Measurements from ENCODE around the gene ANKRD13B. TPM values are rescaled to one million over a fixed set of nuclear protein-coding genes. Genes with fewer than 3 reads are reported as not detected.

Gene ANKRD13B
- total and polyA plus RNA-seq, 7 donors: 1.6 to 17.2 (median 5.4) TPM

GRCh38 chr17:29571486-29571882, 21.4 kb upstream of the ANKRD13B start:
- peaks cover 16 to 32% (median 24%) of the 10 kb centered on the region in 4 donors for H3K36me3 ChIP-seq
- no peaks in the 10 kb centered on the region for H3K9me3 ChIP-seq
- H3K27ac ChIP-seq: peak overlapping the region in 1 of 4 donors; percentile 40
- H3K4me3 ChIP-seq: no peak overlapping the region
- WGBS, 2 donors: 92 to 93% methylated on average over 6 of the region's 6 CpGs
- peaks cover 0 to 51% (median 31%) of the 10 kb centered on the region in 4 donors for H3K4me1 ChIP-seq
- intact Hi-C loops (cut with DNase I): no loop called here
- peak; percentile 46 for DNase-seq
- TF ChIP-seq POLR2A (IDR thresholded peaks at IDR 0.05) (no peak), POLR2AphosphoS5 (IDR thresholded peaks at IDR 0.05) (no peak), EP300 (IDR thresholded peaks at IDR 0.05) (no peak), CTCF (IDR thresholded peaks at IDR 0.05) (no peak)
- no peaks in the 10 kb centered on the region for H3K27me3 ChIP-seq

- Histone ChIP-seq H3K27ac (peak overlapping the region; percentile 40 to 60 (median 54)), H3K36me3 (peaks cover 21 to 38% (median 27%) of the 10 kb centered on the region in 4 donors), H3K9me3 (no peaks in the 10 kb centered on the region), H3K4me3 (peak overlapping the region; percentile 5 to 48 (median 43)), H3K4me1 (peaks cover 0 to 50% (median 31%) of the 10 kb centered on the region in 4 donors), H3K27me3 (no peaks in the 10 kb centered on the region)
- 76 to 84% methylated on average over 30 of the region's 30 CpGs for WGBS, 2 donors
- peak; percentile 64 for DNase-seq
- TF ChIP-seq POLR2AphosphoS5 (IDR thresholded peaks at IDR 0.05) (no peak), CTCF (IDR thresholded peaks at IDR 0.05) (no peak), POLR2A (IDR thresholded peaks at IDR 0.05) (no peak), EP300 (IDR thresholded peaks at IDR 0.05) (no peak)
- intact Hi-C loops (cut with DNase I): no loop called here
These were observed 20.9 kb upstream of the ANKRD13B start for GRCh38 chr17:29571883-29572681.

- Histone ChIP-seq H3K4me3 (peak overlapping the region; percentile 5 to 48 (median 43)), H3K36me3 (peaks cover 21 to 47% (median 28%) of the 10 kb centered on the region in 4 donors), H3K27me3 (no peaks in the 10 kb centered on the region), H3K9me3 (no peaks in the 10 kb centered on the region), H3K4me1 (peaks cover 0 to 50% (median 37%) of the 10 kb centered on the region in 4 donors), H3K27ac (peak overlapping the region; percentile 40 to 60 (median 54))
- intact Hi-C loops (cut with DNase I): no loop called here
- DNase-seq: peak; percentile 74
- peak; percentile 39 to 87 (median 64) for TF ChIP-seq CTCF (IDR thresholded peaks at IDR 0.05)
- no peak for TF ChIP-seq POLR2AphosphoS5 (IDR thresholded peaks at IDR 0.05)
- no peak for TF ChIP-seq EP300 (IDR thresholded peaks at IDR 0.05)
- WGBS, 2 donors: 56 to 82% methylated on average over 62 of the region's 62 CpGs
These were observed 20.0 kb upstream of the ANKRD13B start for GRCh38 chr17:29572691-29573557.

- WGBS, 2 donors: 89 to 91% methylated on average over 6 of the region's 6 CpGs
- H3K27me3 ChIP-seq: no peaks in the 10 kb centered on the region
- intact Hi-C loops (cut with DNase I): no loop called here
- no peak overlapping the region for H3K27ac ChIP-seq
- H3K4me3 ChIP-seq: no peak overlapping the region
- no peaks in the 10 kb centered on the region for H3K9me3 ChIP-seq
- H3K4me1 ChIP-seq: peaks cover 0 to 52% (median 42%) of the 10 kb centered on the region in 4 donors
- TF ChIP-seq EP300 (IDR thresholded peaks at IDR 0.05) (no peak), CTCF (IDR thresholded peaks at IDR 0.05) (no peak), POLR2AphosphoS5 (IDR thresholded peaks at IDR 0.05) (no peak), POLR2A (IDR thresholded peaks at IDR 0.05) (no peak)
- H3K36me3 ChIP-seq: peaks cover 21 to 51% (median 28%) of the 10 kb centered on the region in 4 donors
- peak; percentile 64 for DNase-seq
These were observed 19.4 kb upstream of the ANKRD13B start for GRCh38 chr17:29573558-29573869.
